GM18498 (cell line): ENCODE results near the gene NUDT3.
"Not testable (repeated sequence)": the region's sequence is repeated elsewhere in the genome, so short reads cannot be mapped to it uniquely, and the experiment has no call there.

Experiments
- ATAC-seq: cut with Tn5 transposase; IDR thresholded peaks from one replicate; pipeline ENCODE4 v1.9.1; 2021; ENCODE audit warnings: mild to moderate bottlenecking, moderate library complexity; ENCODE audit not compliant: unreplicated experiment

The NUDT3 gene

GRCh38 chr6:34346175-34347119 is 46.0 kb downstream of the NUDT3 start:
- no peak for ATAC-seq

- no peak for ATAC-seq
These were observed 48.7 kb downstream of the NUDT3 start for GRCh38 chr6:34343806-34344205.

GRCh38 chr6:34342247-34342646 is 50.2 kb downstream of the NUDT3 start:
- ATAC-seq: no peak

GRCh38 chr6:34341481-34341971 is 50.9 kb downstream of the NUDT3 start:
- ATAC-seq: no peak

GRCh38 chr6:34340906-34341480 is 51.5 kb downstream of the NUDT3 start:
- no peak for ATAC-seq

- ATAC-seq: no peak
These were observed 52.1 kb downstream of the NUDT3 start for GRCh38 chr6:34340394-34340793.

- ATAC-seq: no peak
These were observed 52.5 kb downstream of the NUDT3 start for GRCh38 chr6:34339971-34340370.

- ATAC-seq: no peak
These were observed 53.0 kb downstream of the NUDT3 start for GRCh38 chr6:34339432-34339831.

GRCh38 chr6:34338811-34339210 is 53.7 kb downstream of the NUDT3 start:
- ATAC-seq: no peak

GRCh38 chr6:34338377-34338776 is 54.1 kb downstream of the NUDT3 start:
- no peak for ATAC-seq

GRCh38 chr6:34334796-34335416 is 57.6 kb downstream of the NUDT3 start:
- no peak for ATAC-seq

- ATAC-seq: no peak
These were observed 58.6 kb downstream of the NUDT3 start for GRCh38 chr6:34333858-34334257.

GRCh38 chr6:34332251-34333198 is 59.9 kb downstream of the NUDT3 start:
- ATAC-seq: no peak

- no peak for ATAC-seq
These were observed 61.0 kb downstream of the NUDT3 start for GRCh38 chr6:34331371-34332050.

GRCh38 chr6:34329814-34330213 is 62.7 kb downstream of the NUDT3 start:
- not testable (repeated sequence) for ATAC-seq

GRCh38 chr6:34328969-34329368 is 63.5 kb downstream of the NUDT3 start:
- no peak for ATAC-seq

GRCh38 chr6:34327313-34328205 is 64.9 kb downstream of the NUDT3 start:
- not testable (repeated sequence) for ATAC-seq

GRCh38 chr6:34325633-34326032 is 66.8 kb downstream of the NUDT3 start:
- no peak for ATAC-seq
